Panc1 (cell line): ENCODE results near the gene ADAM12. TPM values are rescaled to one million over a fixed set of nuclear protein-coding genes. Genes with fewer than 3 reads are reported as not detected.

ENCODE experiments used
- ATAC-seq: fragments of 200-7000 bp; cut with Tn5 transposase; 2 replicates; pipeline ENCODE4 v1.9.1; 2020; ENCODE audit warnings: mild to moderate bottlenecking, moderate library complexity
- BruUV-seq: library from RNA; stranded (reverse); fragments of 400-500 nt; replicated peaks from 2 replicates; lab custom pipeline; 2021; lab: Mats Ljungman, UMichigan
- CTCF ChIA-PET: fragments of 300-600 bp; sonication (Branson Sonifier 250); formaldehyde crosslinking; loops from one replicate; lab custom pipeline; 2022; ENCODE audit warnings: antibody characterized with exemption; lab: Charles Lee
- POLR2A ChIA-PET: fragments of 300-600 bp; sonication (Branson Sonifier 250); formaldehyde crosslinking; loops from one replicate; lab custom pipeline; 2022; ENCODE audit warnings: antibody characterized with exemption; lab: Charles Lee
- DNase-seq: peaks from one replicate; pipeline ENCODE4 v3.0.0-alpha.2; 2010; ENCODE audit warnings: low read depth, low spot score
- H3K27ac ChIP-seq: 2 replicates; pipeline ENCODE4 v1.5.1; 2011; ENCODE audit warnings: mild to moderate bottlenecking, low read length, inconsistent platforms
- H3K27me3 ChIP-seq: fragments of 200-500 bp; sonication (Bioruptor generic); 2 replicates; pipeline ENCODE4 v1.6.0; 2014; ENCODE audit warnings: low read length, inconsistent platforms; ENCODE audit not compliant: control insufficient read depth, insufficient read depth
- H3K36me3 ChIP-seq: fragments of 200-500 bp; sonication (Bioruptor generic); 2 replicates; pipeline ENCODE4 v1.5.1; 2014; ENCODE audit warnings: inconsistent platforms, mild to moderate bottlenecking, low read length, moderate library complexity; ENCODE audit not compliant: control insufficient read depth, insufficient read depth
- H3K4me1 ChIP-seq: 2 replicates; pipeline ENCODE4 v1.5.1; 2011; ENCODE audit warnings: inconsistent platforms, mild to moderate bottlenecking, low read length, moderate library complexity; ENCODE audit not compliant: control insufficient read depth, insufficient read depth
- H3K4me3 ChIP-seq, 2 experiments: 2 replicates each; pipeline ENCODE4 v1.5.1; 2011 to 2012; ENCODE audit warnings: low read depth in 2 of 2, low read length in 2 of 2, mild to moderate bottlenecking in 2 of 2, inconsistent platforms in 1 of 2, moderate library complexity in 1 of 2
- H3K9me3 ChIP-seq: fragments of 200-500 bp; sonication (Bioruptor generic); 2 replicates; pipeline ENCODE4 v1.5.1; 2014; ENCODE audit warnings: low read depth, mild to moderate bottlenecking, inconsistent platforms, low read length, moderate library complexity; ENCODE audit not compliant: control insufficient read depth, insufficient read depth
- CTCF ChIP-seq: fragments of 450-650 bp; IDR thresholded peaks from 2 replicates; pipeline ENCODE4 v1.5.1; 2017; ENCODE audit warnings: mild to moderate bottlenecking
- POLR2AphosphoS5 ChIP-seq: IDR thresholded peaks from 2 replicates; pipeline ENCODE4 v1.6.1; 2012; ENCODE audit warnings: mild to moderate bottlenecking, low read depth, low read length, moderate library complexity
- REST ChIP-seq, 2 experiments: IDR thresholded peaks; 2 replicates each; pipeline ENCODE4 v1.6.1; 2011 to 2012; ENCODE audit warnings: low read depth in 2 of 2, control low read depth in 1 of 2, low read length in 1 of 2, mild to moderate bottlenecking in 1 of 2, moderate library complexity in 1 of 2; ENCODE audit not compliant: insufficient read depth in 1 of 2
- SIN3A ChIP-seq: IDR thresholded peaks from 2 replicates; pipeline ENCODE4 v1.6.1; 2012; ENCODE audit warnings: low read depth, mild to moderate bottlenecking, low read length, moderate library complexity, borderline replicate concordance; ENCODE audit not compliant: insufficient read depth
- TCF7L2 ChIP-seq: IDR thresholded peaks from 2 replicates; pipeline ENCODE4 v1.6.1; 2011; ENCODE audit warnings: mild to moderate bottlenecking, low read depth, low read length, inconsistent platforms
- in situ Hi-C: cut with HindIII; loops from 2 replicates; pipeline ENCODE4 v1.10.0; 2016; ENCODE audit warnings: low sequenced_read_pairs, low pct_unique_long_range_greater_than_20kb
- intact Hi-C: fragments of 100-400 bp; cut with micrococcal nuclease; formaldehyde crosslinking; loops from one replicate; pipeline ENCODE4 v1.10.0; 2022; ENCODE audit not compliant: unreplicated experiment
- total RNA-seq: library from RNA; stranded (reverse); gene quantifications from one replicate; pipeline ENCODE4 v1.2.1, GENCODE V29; 2021; ENCODE audit not compliant: unreplicated experiment

The ADAM12 gene
- total RNA-seq, 1 experiment from 2014 or later = 0.10 TPM

DNA sequence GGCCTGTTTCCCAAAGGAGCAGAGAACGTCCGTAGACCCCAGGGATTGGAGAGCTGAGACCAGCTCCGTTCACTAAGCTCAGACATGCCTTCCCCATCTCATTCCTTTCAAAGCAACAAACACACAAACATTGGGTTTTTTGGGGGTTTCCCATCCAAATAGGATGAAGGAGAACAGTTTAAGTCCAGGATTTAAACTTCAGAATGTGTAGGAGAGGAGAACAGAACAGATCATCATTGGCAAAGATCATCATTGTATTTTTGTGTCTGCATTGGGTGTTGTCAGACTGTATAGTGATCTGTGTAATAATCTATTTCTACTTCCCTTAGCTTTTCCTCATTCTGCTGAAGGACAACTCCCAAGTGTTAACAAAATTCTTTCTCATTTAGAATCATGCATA, 314.0 kb downstream of the ADAM12 start:
- TF ChIP-seq REST (IDR thresholded peaks at IDR 0.05; ENCODE audit: insufficient read depth in 1 of 2, low read depth in 2 of 2, low read length in 1 of 2) (no peak), TCF7L2 (no peak), POLR2AphosphoS5 (no peak), SIN3A (no peak), CTCF (no peak)
- CTCF ChIA-PET = no interaction called here
- BruUV-seq = no TSS peak
- ATAC-seq (no peak), DNase-seq (no peak)
- POLR2A ChIA-PET = no interaction called here
- no peaks in the 10 kb centered on the region for H3K4me1 ChIP-seq
- H3K27me3 ChIP-seq = no peaks in the 10 kb centered on the region
- no peak overlapping the region for H3K4me3 ChIP-seq
- no peak overlapping the region for H3K27ac ChIP-seq
- no peaks in the 10 kb centered on the region for H3K36me3 ChIP-seq
- H3K9me3 ChIP-seq = no peaks in the 10 kb centered on the region
- intact Hi-C loops = no loop called here
- in situ Hi-C loops = no loop called here

- BruUV-seq = no TSS peak
- H3K9me3 ChIP-seq = no peaks in the 10 kb centered on the region
- TF ChIP-seq TCF7L2 = no peak
- no peak for TF ChIP-seq POLR2AphosphoS5
- no peak for TF ChIP-seq REST (IDR thresholded peaks at IDR 0.05; ENCODE audit: insufficient read depth in 1 of 2, low read depth in 2 of 2, low read length in 1 of 2)
- no peak for TF ChIP-seq SIN3A
- no peak for TF ChIP-seq CTCF
- H3K27ac ChIP-seq = no peak overlapping the region
- POLR2A ChIA-PET = no interaction called here
- H3K36me3 ChIP-seq = no peaks in the 10 kb centered on the region
- H3K27me3 ChIP-seq = no peaks in the 10 kb centered on the region
- CTCF ChIA-PET = no interaction called here
- intact Hi-C loops = no loop called here
- no peak for ATAC-seq
- H3K4me1 ChIP-seq = no peaks in the 10 kb centered on the region
- no peak overlapping the region for H3K4me3 ChIP-seq
- in situ Hi-C loops = no loop called here
- no peak for DNase-seq
Measured at GRCh38 chr10:126073606-126074005, 314.7 kb downstream of the ADAM12 start.
